Jurkat, Clone E6-1 (cell line): Measurements from ENCODE around the gene ACO2.

ENCODE experiments used
- DNase-seq: peaks from one replicate; pipeline ENCODE4 v3.0.0-alpha.2; 2011; ENCODE audit warnings: low read depth, low spot score
- H3K4me3 ChIP-seq: 2 replicates; pipeline ENCODE4 v1.5.1; 2011; ENCODE audit warnings: mild to moderate bottlenecking, low read length, control low read depth, moderate library complexity

The ACO2 gene

DNA sequence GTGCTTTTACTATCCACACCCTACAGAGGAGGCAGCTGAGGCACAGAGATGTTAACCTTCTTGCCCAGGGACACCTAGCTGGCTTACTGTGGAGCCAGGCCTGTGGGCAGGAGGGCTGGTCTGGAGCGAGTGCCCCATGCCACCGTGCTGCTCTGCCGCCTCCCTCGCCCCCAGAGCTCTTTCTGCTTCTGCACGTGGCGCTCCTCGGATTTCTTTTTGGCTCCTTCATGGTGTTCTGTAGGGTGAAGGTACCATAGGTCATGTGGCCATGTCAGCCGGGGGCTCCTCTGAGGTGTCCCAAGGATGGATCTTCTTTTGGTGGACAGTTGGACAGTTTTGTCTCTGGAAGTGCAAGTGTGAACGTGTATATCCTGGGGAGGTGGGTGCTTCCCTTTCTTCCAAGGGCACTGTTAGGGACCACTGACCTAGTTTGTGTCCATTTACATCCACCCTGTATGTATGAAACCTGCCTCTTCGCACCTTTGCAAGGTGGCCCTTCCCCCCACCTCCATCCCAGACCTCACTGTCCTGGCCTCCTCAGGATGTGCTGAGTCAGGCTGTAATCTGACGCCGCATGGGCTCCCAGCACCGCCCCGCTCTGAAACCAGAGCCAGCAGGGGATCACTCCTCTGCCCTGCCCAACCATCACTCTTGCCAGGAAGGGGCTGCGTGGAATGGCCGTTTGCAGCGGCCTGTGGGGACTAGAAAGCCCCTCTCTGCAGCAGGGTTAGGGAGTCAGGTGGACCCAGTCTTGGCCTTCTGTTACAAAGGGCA is 43.7 kb downstream of the ACO2 start:
- DNase-seq = no peak
- no peak overlapping the region for H3K4me3 ChIP-seq

DNA sequence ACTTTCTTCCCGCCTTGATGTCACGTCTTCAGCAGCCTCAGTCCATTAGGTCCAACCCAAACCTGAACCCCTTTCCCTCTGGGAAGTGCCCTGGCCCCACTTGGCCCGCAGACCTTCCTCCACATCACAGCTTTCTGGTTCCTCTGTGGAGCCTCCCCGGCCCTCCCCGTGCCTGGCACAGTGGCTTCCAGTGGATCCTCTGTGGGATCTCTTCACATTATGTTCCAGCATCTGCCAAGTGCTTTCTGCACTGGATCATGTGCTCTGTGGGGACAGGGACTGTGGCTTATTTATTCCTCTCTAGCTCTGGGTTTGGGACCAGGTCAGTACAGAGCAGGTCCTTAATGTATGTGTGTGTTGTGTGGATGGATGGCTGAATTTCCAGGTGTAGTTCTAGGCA is 44.5 kb downstream of the ACO2 start:
- no peak for DNase-seq
- no peak overlapping the region for H3K4me3 ChIP-seq

DNA sequence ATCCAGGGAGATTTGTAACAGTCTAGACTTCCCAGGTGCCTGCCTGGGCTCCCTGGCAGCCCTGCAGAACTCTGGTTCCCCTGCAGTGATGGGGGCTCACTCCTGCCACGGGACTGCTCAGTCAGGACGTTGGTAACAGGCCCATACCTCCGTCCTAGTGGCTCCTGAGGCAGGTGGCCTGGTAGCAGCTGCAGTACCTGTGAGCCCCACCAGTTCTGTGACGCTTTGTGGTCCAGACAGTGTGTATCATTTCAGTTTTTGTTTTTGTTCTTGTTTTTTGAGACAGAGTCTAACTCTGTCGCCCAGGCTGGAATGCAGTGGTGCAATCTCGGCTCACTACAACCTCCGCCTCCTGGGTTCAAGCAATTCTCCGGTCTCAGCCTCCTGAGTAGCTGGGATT is 47.5 kb downstream of the ACO2 start:
- H3K4me3 ChIP-seq = no peak overlapping the region
- DNase-seq = no peak

DNA sequence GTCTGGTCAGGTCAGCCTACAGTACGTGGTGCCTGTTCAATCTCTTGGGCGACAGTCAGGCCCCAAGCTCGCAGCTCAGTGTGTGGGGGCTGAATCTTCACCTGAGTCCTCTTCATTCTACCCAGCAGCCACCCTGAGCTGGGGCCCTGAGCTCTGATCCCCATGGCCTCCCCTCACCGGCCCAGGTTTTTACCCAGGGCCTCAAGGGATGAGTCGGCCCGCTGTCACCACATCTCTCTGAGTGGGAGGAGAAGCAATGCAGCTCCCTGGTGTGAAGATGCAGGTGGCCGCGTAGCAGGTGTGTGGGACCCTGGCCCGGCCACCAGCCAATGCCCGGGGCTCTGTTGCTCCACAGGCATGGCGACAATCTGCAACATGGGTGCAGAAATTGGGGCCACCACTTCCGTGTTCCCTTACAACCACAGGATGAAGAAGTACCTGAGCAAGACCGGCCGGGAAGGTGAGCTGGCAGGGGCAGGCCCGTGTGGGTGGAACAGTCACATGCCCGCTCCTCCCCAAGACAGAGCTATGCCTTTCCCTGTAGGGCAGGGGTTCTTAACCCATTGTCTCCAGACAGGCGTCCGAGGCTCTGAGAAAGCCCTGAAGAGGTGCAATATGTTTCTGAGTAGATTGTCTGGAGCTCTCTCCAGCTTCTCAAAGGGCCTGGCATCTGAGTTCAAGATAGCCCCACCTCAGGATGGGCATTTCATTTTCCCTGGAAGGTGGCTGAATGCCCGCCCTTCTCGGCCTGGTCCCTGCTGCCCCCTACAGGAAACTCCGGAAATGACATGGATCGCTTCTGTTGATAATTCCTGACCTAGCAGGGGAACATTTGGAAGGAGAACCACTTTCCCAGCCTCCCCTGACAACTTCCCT is 48.5 kb downstream of the ACO2 start:
- no peak for DNase-seq
- H3K4me3 ChIP-seq = no peak overlapping the region

DNA sequence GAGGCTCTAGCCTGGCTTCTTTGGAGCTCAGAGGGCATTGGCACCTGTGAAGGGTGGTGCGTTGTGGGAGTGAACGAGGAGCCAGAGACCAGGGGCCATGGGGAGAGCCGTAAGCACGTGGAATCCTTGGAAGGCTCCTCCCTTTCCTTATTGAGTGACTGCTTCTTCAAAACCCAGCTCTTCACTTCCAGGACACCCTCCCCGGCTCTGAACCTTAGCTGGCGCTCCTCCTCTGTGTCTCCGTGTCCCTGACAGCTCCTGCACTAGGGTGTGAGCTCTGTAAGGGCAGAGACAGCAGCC is 49.1 kb downstream of the ACO2 start:
- no peak for DNase-seq
- H3K4me3 ChIP-seq = no peak overlapping the region

- no peak for DNase-seq
- H3K4me3 ChIP-seq = no peak overlapping the region
These were observed 52.2 kb downstream of the ACO2 start for GRCh38 chr22:41521126-41521525.

- DNase-seq = no peak
- no peak overlapping the region for H3K4me3 ChIP-seq
These were observed 53.9 kb downstream of the ACO2 start for GRCh38 chr22:41522813-41523212.

DNA sequence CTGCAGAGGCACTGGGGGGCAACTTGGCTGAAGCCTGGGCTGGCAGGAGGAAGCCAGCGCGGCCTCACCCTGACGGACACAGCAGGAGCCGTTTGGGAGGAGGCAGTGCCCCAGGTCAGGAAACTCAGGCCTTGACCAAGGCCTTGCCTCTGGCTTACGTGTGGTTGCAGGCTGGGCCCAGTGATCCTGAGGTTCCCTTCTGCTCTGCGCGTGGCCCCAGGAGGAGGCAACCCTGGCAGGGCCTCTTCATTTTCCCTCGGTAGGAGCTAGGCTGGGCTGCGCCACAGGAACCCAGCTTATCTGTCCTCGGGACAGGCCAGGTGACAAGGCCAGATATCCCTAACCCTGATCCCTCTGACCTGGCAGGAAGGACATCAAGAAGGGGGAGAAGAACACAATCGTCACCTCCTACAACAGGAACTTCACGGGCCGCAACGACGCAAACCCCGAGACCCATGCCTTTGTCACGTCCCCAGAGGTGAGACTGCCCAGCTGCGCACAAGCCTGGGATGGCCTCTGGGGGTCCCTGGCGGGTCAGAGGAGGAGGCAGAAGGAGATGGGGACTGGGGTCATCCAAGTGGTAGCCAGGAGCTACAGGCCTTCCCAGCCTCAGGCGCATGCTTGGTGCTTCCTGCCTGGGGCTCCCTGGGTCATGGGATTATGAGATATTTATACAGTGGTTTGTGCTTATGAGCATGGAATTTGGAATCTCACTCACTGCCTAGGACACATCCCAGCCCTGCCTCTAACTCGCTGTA is 54.7 kb downstream of the ACO2 start:
- DNase-seq = no peak

GRCh38 chr22:41524251-41524661 is 55.3 kb downstream of the ACO2 start:
- H3K4me3 ChIP-seq = no peak overlapping the region
- no peak for DNase-seq

More for the DNA sequence above, 54.7 kb downstream of the ACO2 start:
- H3K4me3 ChIP-seq = no peak overlapping the region

GRCh38 chr22:41524809-41525449 is 56.0 kb downstream of the ACO2 start:
- H3K4me3 ChIP-seq = peak overlapping the region; percentile 11
- peak; percentile 82 for DNase-seq

- no peak overlapping the region for H3K4me3 ChIP-seq
- DNase-seq = no peak
These were observed 56.7 kb downstream of the ACO2 start for GRCh38 chr22:41525450-41526225.

GRCh38 chr22:41526226-41526829 is 57.4 kb downstream of the ACO2 start:
- H3K4me3 ChIP-seq = no peak overlapping the region
- no peak for DNase-seq

DNA sequence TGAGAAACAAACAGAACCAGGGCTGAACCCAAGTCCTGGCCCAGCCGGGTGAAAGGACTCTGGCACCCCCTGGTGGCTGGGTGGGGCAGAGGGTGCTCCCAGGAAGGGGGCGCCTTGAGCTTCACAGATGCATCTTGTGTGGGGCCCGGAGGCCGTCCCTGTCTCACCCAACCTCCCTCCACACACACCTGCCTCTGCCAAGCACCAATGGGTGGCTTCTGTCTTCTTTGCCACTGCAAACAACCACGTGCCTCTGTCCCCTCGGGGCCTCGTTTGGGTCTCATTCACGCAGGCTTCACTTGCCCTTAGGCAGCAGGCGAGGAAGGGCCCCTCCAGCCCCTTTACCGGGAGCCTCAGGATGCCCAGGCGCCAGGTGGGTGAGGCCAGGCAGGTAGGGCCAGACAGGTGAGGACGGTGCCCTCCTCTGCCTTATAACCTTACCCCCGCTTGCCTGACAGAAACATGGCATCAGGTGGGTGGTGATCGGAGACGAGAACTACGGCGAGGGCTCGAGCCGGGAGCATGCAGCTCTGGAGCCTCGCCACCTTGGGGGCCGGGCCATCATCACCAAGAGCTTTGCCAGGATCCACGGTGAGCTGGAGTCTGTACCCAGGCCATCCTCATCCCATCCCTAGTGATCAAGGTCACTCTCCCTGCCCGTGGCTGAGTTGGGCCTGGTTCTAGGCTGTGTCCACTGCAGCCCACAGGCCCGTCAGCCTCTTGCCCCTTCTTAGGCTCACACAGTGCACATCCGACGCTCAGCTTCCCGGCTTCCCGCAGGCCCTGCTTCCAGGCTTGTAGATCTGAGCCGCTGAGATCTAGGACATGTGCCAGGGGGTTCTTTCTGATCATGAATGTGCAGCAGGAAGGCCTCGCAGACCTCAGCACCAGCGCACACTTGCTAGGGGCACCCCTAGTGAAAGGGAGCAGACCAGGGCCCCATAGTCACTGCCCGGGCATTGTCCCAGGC is 58.2 kb downstream of the ACO2 start:
- no peak for DNase-seq
- no peak overlapping the region for H3K4me3 ChIP-seq

- H3K4me3 ChIP-seq = no peak overlapping the region
- DNase-seq = no peak
These were observed 59.3 kb downstream of the ACO2 start for GRCh38 chr22:41528132-41528766.

DNA sequence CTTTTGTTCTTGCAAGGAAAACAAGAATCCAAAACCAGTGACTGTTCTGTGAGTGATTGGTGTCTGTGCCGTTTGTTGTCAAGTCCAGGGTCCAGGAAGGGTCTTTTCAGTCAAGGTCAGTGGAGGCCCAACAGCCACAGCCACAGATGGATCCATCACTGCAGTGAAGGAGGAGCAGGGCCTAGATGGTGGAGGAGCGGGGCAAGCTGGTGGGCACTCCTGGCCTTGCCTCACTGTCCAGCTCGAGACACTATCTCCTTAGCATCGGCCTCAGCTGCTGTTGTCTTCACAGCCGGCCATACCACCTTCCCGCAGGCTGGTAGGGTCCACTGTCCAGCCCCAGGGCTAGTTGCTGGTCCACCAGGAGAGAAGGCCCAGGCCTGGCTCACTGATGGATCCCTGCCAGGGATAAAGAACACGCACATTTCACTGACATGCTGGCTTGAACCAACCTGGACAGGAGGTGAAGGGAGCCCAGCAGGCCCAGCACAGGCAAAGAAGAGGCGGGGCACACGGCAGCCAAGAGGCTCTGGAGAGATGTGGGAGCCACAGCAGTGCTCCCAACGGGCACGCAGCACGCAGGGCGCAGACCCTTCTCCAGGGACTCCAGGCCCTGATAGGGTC is 60.1 kb downstream of the ACO2 start:
- no peak for DNase-seq
- H3K4me3 ChIP-seq = no peak overlapping the region

- H3K4me3 ChIP-seq = no peak overlapping the region
- no peak for DNase-seq
These were observed 62.2 kb downstream of the ACO2 start for GRCh38 chr22:41530890-41531714.
